ENCODE measurements around the gene RUNX1. TPM values are rescaled to one million over a fixed set of nuclear protein-coding genes. Genes with fewer than 3 reads are reported as not detected.

Gene RUNX1
- total RNA-seq, 1 donor from 2014 or later: 7.8 TPM

- Histone ChIP-seq H3K36me3 (ENCODE audit: control insufficient read depth in 3 of 3, insufficient read depth in 3 of 3, low read length in 3 of 3) (no peaks in the 10 kb centered on the region), H3K4me1 (ENCODE audit: control insufficient read depth in 3 of 3, insufficient read depth in 3 of 3, low read length in 3 of 3) (peaks cover 0 to 17% (median 7%) of the 10 kb centered on the region in 3 donors), H3K4me3 (ENCODE audit: low read length in 3 of 3) (no peak overlapping the region), H3K9me3 (ENCODE audit: control insufficient read depth in 3 of 3, low read length in 3 of 3) (no peaks in the 10 kb centered on the region), H3K27me3 (ENCODE audit: control insufficient read depth in 3 of 3, insufficient read depth in 3 of 3, low read length in 3 of 3) (no peaks in the 10 kb centered on the region), H3K9ac (ENCODE audit: low read depth in 1 of 3, low read length in 3 of 3) (no peak overlapping the region), H3K27ac (ENCODE audit: low read depth, low read length) (no peak overlapping the region)
Observed at GRCh38 chr21:34910396-34910795, 138.7 kb downstream of the RUNX1 start.

GRCh38 chr21:34909492-34910292, 139.4 kb downstream of the RUNX1 start:
- H3K4me3 ChIP-seq (ENCODE audit: low read length in 3 of 3): no peak overlapping the region
- no peak overlapping the region for H3K9ac ChIP-seq (ENCODE audit: low read depth in 1 of 3, low read length in 3 of 3)
- peaks cover 0 to 17% (median 6%) of the 10 kb centered on the region in 3 donors for H3K4me1 ChIP-seq (ENCODE audit: control insufficient read depth in 3 of 3, insufficient read depth in 3 of 3, low read length in 3 of 3)
- H3K27me3 ChIP-seq (ENCODE audit: control insufficient read depth in 3 of 3, insufficient read depth in 3 of 3, low read length in 3 of 3): no peaks in the 10 kb centered on the region
- H3K36me3 ChIP-seq (ENCODE audit: control insufficient read depth in 3 of 3, insufficient read depth in 3 of 3, low read length in 3 of 3): no peaks in the 10 kb centered on the region
- H3K9me3 ChIP-seq (ENCODE audit: control insufficient read depth in 3 of 3, low read length in 3 of 3): no peaks in the 10 kb centered on the region
- H3K27ac ChIP-seq (ENCODE audit: low read depth, low read length): no peak overlapping the region

GRCh38 chr21:34908419-34909055, 140.6 kb downstream of the RUNX1 start:
- no peak overlapping the region for H3K27ac ChIP-seq (ENCODE audit: low read depth, low read length)
- no peak overlapping the region for H3K4me3 ChIP-seq (ENCODE audit: low read length in 3 of 3)
- H3K27me3 ChIP-seq (ENCODE audit: control insufficient read depth in 3 of 3, insufficient read depth in 3 of 3, low read length in 3 of 3): no peaks in the 10 kb centered on the region
- H3K4me1 ChIP-seq (ENCODE audit: control insufficient read depth in 3 of 3, insufficient read depth in 3 of 3, low read length in 3 of 3): peaks cover 0 to 8% (median 3%) of the 10 kb centered on the region in 3 donors
- H3K36me3 ChIP-seq (ENCODE audit: control insufficient read depth in 3 of 3, insufficient read depth in 3 of 3, low read length in 3 of 3): no peaks in the 10 kb centered on the region
- H3K9ac ChIP-seq (ENCODE audit: low read depth in 1 of 3, low read length in 3 of 3): no peak overlapping the region
- no peaks in the 10 kb centered on the region for H3K9me3 ChIP-seq (ENCODE audit: control insufficient read depth in 3 of 3, low read length in 3 of 3)

GRCh38 chr21:34907461-34908418, 141.4 kb downstream of the RUNX1 start:
- Histone ChIP-seq H3K27me3 (ENCODE audit: control insufficient read depth in 3 of 3, insufficient read depth in 3 of 3, low read length in 3 of 3) (no peaks in the 10 kb centered on the region), H3K36me3 (ENCODE audit: control insufficient read depth in 3 of 3, insufficient read depth in 3 of 3, low read length in 3 of 3) (no peaks in the 10 kb centered on the region), H3K9me3 (ENCODE audit: control insufficient read depth in 3 of 3, low read length in 3 of 3) (no peaks in the 10 kb centered on the region), H3K4me3 (ENCODE audit: low read length in 3 of 3) (no peak overlapping the region), H3K4me1 (ENCODE audit: control insufficient read depth in 3 of 3, insufficient read depth in 3 of 3, low read length in 3 of 3) (peaks cover 0 to 8% (median 0%) of the 10 kb centered on the region in 3 donors), H3K27ac (ENCODE audit: low read depth, low read length) (no peak overlapping the region), H3K9ac (ENCODE audit: low read depth in 1 of 3, low read length in 3 of 3) (no peak overlapping the region)

- Histone ChIP-seq H3K36me3 (ENCODE audit: control insufficient read depth in 3 of 3, insufficient read depth in 3 of 3, low read length in 3 of 3) (no peaks in the 10 kb centered on the region), H3K4me1 (ENCODE audit: control insufficient read depth in 3 of 3, insufficient read depth in 3 of 3, low read length in 3 of 3) (peaks cover 0 to 8% (median 0%) of the 10 kb centered on the region in 3 donors), H3K4me3 (ENCODE audit: low read length in 3 of 3) (no peak overlapping the region), H3K27ac (ENCODE audit: low read depth, low read length) (no peak overlapping the region), H3K9ac (ENCODE audit: low read depth in 1 of 3, low read length in 3 of 3) (no peak overlapping the region), H3K9me3 (ENCODE audit: control insufficient read depth in 3 of 3, low read length in 3 of 3) (no peaks in the 10 kb centered on the region), H3K27me3 (ENCODE audit: control insufficient read depth in 3 of 3, insufficient read depth in 3 of 3, low read length in 3 of 3) (no peaks in the 10 kb centered on the region)
Observed at GRCh38 chr21:34906401-34906800, 142.7 kb downstream of the RUNX1 start.

GRCh38 chr21:34905218-34905537, 143.9 kb downstream of the RUNX1 start:
- Histone ChIP-seq H3K36me3 (ENCODE audit: control insufficient read depth in 3 of 3, insufficient read depth in 3 of 3, low read length in 3 of 3) (no peaks in the 10 kb centered on the region), H3K9ac (ENCODE audit: low read depth in 1 of 3, low read length in 3 of 3) (no peak overlapping the region), H3K9me3 (ENCODE audit: control insufficient read depth in 3 of 3, low read length in 3 of 3) (no peaks in the 10 kb centered on the region), H3K4me1 (ENCODE audit: control insufficient read depth in 3 of 3, insufficient read depth in 3 of 3, low read length in 3 of 3) (peaks cover 0 to 3% (median 0%) of the 10 kb centered on the region in 3 donors), H3K4me3 (ENCODE audit: low read length in 3 of 3) (no peak overlapping the region), H3K27ac (ENCODE audit: low read depth, low read length) (no peak overlapping the region), H3K27me3 (ENCODE audit: control insufficient read depth in 3 of 3, insufficient read depth in 3 of 3, low read length in 3 of 3) (no peaks in the 10 kb centered on the region)

GRCh38 chr21:34904526-34905217, 144.4 kb downstream of the RUNX1 start:
- no peaks in the 10 kb centered on the region for H3K27me3 ChIP-seq (ENCODE audit: control insufficient read depth in 3 of 3, insufficient read depth in 3 of 3, low read length in 3 of 3)
- no peaks in the 10 kb centered on the region for H3K4me1 ChIP-seq (ENCODE audit: control insufficient read depth in 3 of 3, insufficient read depth in 3 of 3, low read length in 3 of 3)
- no peaks in the 10 kb centered on the region for H3K9me3 ChIP-seq (ENCODE audit: control insufficient read depth in 3 of 3, low read length in 3 of 3)
- H3K9ac ChIP-seq (ENCODE audit: low read depth in 1 of 3, low read length in 3 of 3): no peak overlapping the region
- H3K27ac ChIP-seq (ENCODE audit: low read depth, low read length): no peak overlapping the region
- H3K36me3 ChIP-seq (ENCODE audit: control insufficient read depth in 3 of 3, insufficient read depth in 3 of 3, low read length in 3 of 3): no peaks in the 10 kb centered on the region
- H3K4me3 ChIP-seq (ENCODE audit: low read length in 3 of 3): no peak overlapping the region

GRCh38 chr21:34900376-34900775, 148.7 kb downstream of the RUNX1 start:
- H3K9me3 ChIP-seq (ENCODE audit: control insufficient read depth in 3 of 3, low read length in 3 of 3): peaks cover 0 to 3% (median 0%) of the 10 kb centered on the region in 3 donors
- no peak overlapping the region for H3K27ac ChIP-seq (ENCODE audit: low read depth, low read length)
- no peaks in the 10 kb centered on the region for H3K27me3 ChIP-seq (ENCODE audit: control insufficient read depth in 3 of 3, insufficient read depth in 3 of 3, low read length in 3 of 3)
- no peak overlapping the region for H3K4me3 ChIP-seq (ENCODE audit: low read length in 3 of 3)
- H3K36me3 ChIP-seq (ENCODE audit: control insufficient read depth in 3 of 3, insufficient read depth in 3 of 3, low read length in 3 of 3): no peaks in the 10 kb centered on the region
- no peak overlapping the region for H3K9ac ChIP-seq (ENCODE audit: low read depth in 1 of 3, low read length in 3 of 3)
- H3K4me1 ChIP-seq (ENCODE audit: control insufficient read depth in 3 of 3, insufficient read depth in 3 of 3, low read length in 3 of 3): no peaks in the 10 kb centered on the region

GRCh38 chr21:34899760-34900159, 149.3 kb downstream of the RUNX1 start:
- Histone ChIP-seq H3K9ac (ENCODE audit: low read depth in 1 of 3, low read length in 3 of 3) (no peak overlapping the region), H3K4me1 (ENCODE audit: control insufficient read depth in 3 of 3, insufficient read depth in 3 of 3, low read length in 3 of 3) (no peaks in the 10 kb centered on the region), H3K4me3 (ENCODE audit: low read length in 3 of 3) (no peak overlapping the region), H3K9me3 (ENCODE audit: control insufficient read depth in 3 of 3, low read length in 3 of 3) (peaks cover 0 to 3% (median 0%) of the 10 kb centered on the region in 3 donors), H3K36me3 (ENCODE audit: control insufficient read depth in 3 of 3, insufficient read depth in 3 of 3, low read length in 3 of 3) (no peaks in the 10 kb centered on the region), H3K27ac (ENCODE audit: low read depth, low read length) (no peak overlapping the region), H3K27me3 (ENCODE audit: control insufficient read depth in 3 of 3, insufficient read depth in 3 of 3, low read length in 3 of 3) (no peaks in the 10 kb centered on the region)
